GM21825 (cell line): Measurements from ENCODE around the gene CADPS.

Source experiments
- ATAC-seq: cut with Tn5 transposase; IDR thresholded peaks from one replicate; pipeline ENCODE4 v1.9.1; 2021; ENCODE audit warnings: mild to moderate bottlenecking, moderate library complexity; ENCODE audit not compliant: unreplicated experiment

Gene CADPS

GRCh38 chr3:62815981-62816380, 59.2 kb downstream of the CADPS start:
- ATAC-seq, result no peak

DNA sequence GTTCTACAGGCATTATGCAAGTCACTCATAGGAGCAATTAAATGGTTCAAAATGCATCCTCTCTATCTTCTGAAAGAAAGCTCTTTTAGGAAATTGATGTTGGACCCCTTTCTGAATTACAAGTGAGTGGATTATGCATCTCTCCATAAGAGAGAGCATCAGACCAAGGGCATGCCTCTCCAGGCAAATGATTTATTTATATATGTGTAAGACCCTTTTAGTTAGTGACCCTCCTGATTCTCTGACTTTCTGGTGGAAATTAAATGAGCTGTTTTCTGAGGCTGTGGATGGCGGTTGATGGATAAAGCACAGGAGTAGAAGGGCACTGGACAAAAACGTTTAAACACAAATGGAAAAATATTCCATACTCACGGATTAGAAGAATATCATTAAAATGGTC, 62.6 kb downstream of the CADPS start:
- ATAC-seq, result no peak

DNA sequence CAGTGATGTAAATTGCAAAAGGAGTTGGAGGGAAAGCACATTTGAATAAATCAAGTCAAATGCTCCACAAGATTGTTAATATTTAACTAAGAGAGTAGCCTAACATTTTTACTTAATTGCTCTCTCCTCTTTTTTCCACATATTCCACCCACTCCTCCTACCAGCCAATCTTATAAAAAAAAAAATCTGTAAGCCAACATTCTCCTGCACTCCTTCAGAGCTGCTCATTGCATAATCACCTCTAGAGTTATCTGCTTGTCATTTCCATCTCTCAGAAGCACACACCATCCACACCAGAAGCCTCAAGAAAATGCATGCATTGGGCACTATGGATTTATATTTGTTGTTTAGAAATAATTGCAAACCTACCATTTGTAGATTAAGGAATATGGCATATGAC, 64.1 kb downstream of the CADPS start:
- ATAC-seq, result no peak

GRCh38 chr3:62809369-62809768, 65.8 kb downstream of the CADPS start:
- ATAC-seq, result no peak

GRCh38 chr3:62805580-62806277, 69.5 kb downstream of the CADPS start:
- no peak for ATAC-seq

DNA sequence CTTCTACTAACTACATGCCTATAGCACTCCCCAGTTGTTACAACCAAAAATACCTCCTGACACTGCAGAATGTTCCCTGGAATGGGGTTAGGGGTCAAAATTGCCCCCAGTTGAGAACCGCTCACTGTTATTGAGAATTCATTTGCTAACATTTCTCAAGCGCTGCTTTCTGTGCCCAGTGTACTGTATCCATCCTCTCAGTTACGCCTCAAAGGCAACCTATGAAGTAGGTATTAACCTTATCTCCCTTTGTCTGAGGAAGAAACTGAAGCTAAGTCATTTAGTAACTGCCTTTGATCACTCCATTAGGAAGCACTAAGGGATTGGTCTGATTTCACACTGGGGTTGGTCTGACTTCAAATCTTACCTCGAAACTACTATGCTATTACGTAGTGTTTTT, 70.1 kb downstream of the CADPS start:
- ATAC-seq, result no peak

DNA sequence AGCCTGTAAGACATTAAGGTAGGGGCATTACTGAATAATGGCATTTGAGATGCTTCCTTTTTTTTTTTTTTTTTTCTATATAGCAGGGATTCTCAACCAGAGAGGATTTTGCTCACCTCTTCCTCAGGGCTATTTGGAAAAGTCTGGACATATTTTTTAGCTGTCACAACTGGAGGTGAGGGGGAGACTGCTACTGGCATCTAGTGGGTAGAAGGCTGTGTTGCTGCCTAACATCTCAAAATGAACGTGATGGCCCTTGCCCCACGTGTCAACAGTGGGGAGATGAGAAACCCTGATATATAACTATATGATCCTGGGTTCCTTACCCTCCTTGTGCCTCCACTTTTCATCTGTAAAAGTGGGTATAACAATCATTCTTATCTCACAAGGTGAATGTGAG, 71.9 kb downstream of the CADPS start:
- ATAC-seq, result no peak

DNA sequence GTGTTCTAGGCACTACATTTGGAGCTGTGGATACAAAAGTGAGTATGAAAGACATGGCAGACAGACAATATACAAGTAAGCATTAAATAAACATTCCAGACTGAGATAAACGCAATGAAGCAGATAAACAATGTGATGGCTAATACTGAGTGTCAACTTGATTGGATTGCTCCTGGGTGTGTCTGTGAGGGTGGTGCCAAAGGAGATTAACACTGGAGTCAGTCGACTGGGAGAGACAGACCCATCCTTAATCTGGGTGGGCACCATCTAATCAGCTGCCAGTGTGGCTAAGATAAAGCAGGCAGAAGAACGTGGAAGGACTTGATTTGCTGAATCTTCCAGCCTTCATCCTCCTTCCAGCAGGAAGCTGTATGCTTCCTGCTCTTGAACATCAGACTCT, 77.2 kb downstream of the CADPS start:
- no peak for ATAC-seq

GRCh38 chr3:62797132-62797531, 78.1 kb downstream of the CADPS start:
- ATAC-seq, result no peak

- ATAC-seq, result no peak
Observed at GRCh38 chr3:62795978-62796657, 79.1 kb downstream of the CADPS start.

DNA sequence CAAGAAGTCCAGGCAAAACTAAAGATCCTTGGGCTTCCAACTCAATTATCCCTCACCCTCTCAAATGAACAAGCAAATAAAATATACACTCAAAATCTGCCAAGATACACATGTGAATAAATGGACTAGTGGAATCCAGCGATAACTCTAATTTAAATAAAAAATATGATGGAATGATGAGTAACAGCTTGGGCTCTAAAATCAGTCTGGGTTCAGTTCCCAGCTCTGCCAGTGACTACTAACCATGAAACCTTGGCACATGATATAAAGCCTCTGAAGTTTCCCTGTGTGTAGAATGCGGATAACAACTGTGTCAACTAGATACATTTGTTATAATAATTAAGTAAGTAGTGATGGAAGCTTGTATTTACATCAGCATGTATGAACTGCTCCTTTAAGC, 81.3 kb downstream of the CADPS start:
- ATAC-seq, result no peak

- ATAC-seq, result no peak
Observed at GRCh38 chr3:62785384-62785783, 89.8 kb downstream of the CADPS start.

GRCh38 chr3:62781121-62781520, 94.1 kb downstream of the CADPS start:
- ATAC-seq, result no peak

GRCh38 chr3:62777674-62778073, 97.5 kb downstream of the CADPS start:
- ATAC-seq, result no peak

DNA sequence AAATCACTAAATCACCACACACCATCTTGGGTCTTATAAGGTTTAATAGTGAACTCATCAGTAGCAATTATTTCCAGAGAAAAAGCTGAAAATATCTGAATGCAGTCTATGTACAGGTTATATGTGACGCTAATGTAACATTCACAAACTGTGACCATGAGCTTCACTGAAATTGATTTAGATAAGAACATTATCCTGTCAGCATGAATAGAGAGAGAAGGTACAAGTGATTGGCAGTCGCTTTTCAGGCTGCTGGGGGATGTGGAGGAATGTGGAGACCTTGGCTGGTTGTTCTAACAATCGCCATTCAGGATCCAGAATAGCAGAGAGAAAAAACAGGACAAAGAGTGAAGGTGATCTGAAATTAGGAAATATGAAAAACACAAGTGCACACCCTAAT, 98.1 kb downstream of the CADPS start:
- ATAC-seq, result no peak

DNA sequence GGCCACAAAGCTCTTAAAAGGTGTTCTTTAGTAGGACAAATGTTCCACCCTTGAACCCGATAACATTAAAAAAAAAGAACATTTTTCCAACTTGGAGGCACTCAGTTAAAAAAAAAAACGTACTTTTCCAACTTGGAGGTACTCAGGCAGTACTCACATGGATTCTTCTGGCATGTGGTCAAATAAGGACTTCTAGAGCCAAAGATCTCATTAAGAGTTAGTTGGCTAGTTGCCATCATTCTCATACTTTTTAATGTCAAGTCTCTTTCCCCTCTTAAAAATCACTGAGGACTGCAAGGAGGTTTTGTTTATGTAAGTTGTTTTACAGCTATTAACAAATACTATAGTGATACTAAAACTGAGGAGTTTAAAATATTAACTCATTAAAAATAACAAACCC, 101.0 kb downstream of the CADPS start:
- ATAC-seq, result no peak

DNA sequence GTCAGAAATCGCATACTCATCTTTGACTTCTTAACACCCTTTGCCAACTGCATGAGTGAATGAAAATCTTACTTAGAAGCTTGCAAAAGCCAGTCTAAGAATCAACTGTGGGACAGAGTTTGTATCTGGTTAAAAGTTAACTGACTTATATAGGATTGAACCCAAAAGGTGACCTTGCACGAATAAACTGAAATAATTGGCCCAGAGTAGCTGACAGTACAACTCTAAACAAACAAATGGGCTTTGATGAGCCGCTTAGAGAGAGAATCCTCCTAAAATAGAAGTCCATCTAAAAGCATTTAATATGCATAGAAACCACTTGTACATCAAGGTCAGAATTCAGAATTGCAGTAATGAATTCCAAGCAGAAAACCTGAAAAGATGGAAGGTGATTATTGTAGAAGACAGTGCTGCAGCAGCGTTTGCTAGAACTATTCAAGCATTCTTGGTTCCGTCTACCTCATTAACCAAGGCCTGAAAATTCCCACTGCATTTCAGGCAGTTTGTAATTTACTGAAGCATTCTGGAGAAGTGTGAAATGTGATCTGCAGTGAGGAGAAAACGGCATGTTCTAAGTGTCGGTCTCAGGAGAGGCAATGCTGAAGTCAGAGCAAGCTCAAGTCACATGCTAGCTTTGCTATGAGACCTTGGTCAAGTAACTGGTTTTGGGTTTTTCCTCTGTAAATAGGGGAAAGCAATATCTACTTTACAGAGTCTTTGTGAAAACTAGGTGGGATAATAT, 103.7 kb downstream of the CADPS start:
- no peak for ATAC-seq

DNA sequence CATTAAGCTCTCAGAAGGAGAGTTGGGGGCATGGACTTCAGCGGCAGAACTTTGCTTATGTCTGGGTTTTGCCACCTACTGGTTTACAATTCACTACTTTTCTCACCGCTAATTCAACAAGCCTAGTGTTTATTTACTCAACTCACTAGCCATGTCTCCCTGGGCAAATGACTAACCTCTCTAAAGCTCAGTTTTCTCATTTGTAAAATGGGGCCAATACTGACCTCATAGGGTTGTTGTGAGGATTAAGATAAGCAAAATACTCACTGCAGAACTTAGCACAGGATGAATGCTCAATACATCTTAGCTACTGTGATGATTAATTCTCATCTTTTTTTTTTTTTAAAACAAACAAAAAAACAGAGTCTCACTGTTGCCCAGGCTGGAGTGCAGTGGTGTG, 106.3 kb downstream of the CADPS start:
- no peak for ATAC-seq

DNA sequence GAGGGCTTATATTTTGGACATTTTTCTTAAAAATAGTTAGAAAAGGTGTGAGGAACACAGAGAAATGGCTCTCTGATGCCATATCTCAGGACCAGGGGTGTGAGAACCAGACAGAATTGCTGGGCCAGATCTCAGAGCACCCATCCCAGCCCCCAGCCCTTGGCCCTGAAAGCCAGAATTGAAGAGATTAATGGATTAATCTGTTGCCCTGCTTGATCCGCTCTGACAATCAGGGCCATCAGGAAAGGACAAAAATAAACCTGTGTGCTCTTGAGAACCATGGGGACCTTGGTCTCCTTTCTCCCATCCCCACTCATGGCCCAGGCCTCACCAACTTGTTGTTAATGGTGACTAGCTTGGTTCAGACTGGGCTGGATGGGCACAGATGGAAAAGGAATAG, 113.5 kb downstream of the CADPS start:
- no peak for ATAC-seq

DNA sequence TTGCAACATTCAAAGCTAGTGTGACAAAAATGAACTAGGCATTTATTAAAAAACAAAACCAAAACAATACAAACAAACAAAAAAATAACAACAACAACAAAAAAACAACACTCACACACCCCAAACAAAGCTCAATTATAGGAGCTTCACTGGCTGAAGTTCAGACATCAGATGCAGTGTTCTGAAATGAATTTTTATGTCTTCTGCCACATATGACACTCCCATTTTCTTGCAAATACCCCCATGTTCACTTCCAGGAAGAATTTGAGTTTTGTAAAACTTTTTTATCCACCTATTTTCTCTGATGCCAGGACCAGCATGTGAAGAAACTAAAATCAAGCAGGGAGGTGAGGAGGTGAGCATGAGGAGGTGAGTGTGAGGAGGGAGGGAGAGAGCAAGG, 113.9 kb downstream of the CADPS start:
- no peak for ATAC-seq

DNA sequence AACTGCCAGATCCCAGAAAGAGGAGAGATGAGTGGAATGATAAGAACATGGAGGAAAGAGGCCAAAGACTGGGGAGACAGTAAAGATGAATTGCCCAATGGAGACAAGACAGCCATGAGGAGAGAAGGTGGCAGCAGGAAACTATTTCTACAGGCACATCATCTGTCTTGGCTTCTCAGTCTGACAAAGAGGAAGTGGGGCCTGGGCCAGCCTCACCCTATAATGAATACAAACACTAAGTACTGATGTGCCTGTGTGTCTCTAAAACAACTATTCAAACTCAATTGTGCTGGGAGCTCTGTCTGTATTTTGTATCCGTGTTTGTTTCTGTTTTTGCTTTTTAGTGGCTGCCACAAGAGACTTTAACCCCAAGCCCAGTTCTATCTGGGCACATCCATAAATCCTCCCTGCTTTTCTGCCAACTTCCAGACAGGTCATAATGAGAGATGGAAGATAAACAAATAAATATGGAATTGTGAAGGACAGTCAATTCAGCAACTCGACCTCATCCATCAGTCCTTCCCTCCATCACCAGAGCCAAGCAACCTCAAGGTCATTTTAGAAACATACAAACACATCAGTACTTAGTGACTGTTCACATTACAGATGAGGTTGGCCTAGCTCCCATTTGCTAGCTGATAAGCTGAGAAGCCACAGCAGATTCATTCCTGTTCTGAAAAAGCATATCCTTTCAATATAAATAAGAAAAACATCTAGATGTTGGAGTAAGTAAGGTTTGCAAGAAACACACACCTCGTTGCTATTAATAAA, 116.7 kb downstream of the CADPS start:
- ATAC-seq, result no peak
